Measurements from ENCODE around the gene EFNA5.
A peak's percentile ranks its signal among the peaks of the same experiment; 100 is the strongest.

DNA sequence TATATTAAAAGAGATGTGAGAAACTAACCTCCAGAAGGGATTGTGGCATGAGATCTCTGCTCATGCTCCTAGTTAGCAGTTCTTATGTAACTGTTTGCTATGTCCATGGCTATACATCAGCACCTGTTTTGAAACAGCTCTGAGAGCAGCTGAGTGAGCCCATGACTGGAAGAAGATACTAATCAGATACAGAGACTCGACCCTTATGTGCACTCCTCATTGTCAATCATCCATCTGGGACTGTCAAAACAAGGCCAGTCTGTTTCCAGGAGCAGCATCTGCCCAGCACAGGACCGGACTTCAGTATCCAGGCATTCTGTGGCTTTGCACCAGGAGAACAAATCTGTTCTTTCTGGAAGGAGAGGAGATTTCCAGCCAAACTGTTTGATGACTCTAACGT, 77.7 kb downstream of the EFNA5 start:
- TF ChIP-seq GATA2 (IDR thresholded peaks at IDR 0.05; ENCODE audit: low read depth, low read length) (peak; percentile 39; the same call in 1 of the 2 replicates), GATA3 (IDR thresholded peaks at IDR 0.05; ENCODE audit: low read depth, low read length) (no peak)

All from SH-SY5Y (cell line).